Fibroblast of skin of right quadriceps (primary cell): ENCODE results near the gene CPA4.

Experiments
- DNase-seq: peaks from one replicate; pipeline ENCODE4 v3.0.0-alpha.2; 2013

Gene CPA4

DNA sequence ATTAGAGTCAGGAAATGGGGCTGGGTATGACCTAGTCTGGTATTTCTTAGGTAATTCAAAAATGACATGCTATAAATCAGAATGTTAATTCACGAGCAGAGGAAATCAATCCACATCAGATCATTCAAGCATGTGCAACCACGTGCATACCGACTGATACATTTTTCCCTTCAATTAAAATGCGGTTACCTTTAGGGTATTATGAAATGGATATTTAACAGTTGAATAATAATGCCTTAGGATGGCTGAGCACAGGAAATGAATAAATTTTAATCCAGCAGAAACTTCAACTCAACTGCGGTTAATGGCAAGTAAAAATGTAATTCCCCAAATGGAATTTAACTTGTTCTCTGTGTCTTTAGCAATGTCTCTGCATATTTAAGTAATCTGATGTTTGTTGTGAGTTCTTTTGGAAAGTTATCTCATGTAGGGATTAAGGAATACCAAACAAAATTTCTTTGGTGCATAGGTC is 17.1 kb upstream of the CPA4 start:
- peak; percentile 82 for DNase-seq

DNA sequence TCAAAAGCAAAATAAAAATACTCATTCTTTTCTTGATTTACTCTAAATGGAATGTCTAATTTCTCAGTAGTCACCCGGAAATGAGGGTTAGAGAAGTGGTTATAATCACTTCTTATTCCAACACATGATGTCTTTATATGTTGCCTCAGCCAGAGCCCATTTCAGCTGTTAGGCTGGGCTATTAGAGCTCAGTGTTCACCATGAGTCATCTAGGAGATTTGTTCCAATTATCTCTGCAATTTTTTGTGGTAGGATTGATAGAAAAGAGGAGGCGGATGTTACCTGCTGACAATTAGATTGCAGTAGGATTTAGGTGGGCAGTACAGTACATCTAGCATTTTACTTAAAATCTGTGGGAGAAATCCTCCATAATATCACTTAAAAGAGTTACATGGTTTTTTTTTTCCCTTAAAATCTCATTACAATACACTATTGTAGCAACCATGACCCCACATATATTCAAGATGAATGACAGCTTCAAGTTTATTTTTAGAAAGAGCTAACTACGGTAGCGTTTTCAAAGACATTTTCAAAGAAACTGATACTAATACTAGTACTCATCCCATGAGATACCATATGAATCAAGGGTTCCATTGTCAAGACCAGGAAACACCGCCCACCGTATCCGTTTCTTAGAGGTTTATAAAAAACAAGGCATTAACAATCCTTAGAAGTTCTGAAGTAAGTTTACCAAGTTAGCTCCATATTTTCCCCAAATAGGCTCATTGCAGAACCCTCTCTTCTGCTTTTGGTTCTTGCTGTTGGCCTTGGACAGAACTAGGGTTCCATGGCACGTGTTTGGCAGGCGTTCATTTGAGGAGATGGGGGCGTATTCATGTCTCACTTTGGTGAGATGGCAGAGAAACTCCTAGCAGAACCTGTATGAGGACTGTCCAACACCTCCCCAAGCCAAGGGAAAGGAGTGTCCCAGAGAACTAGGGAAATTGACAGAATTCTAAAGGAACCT is 15.9 kb upstream of the CPA4 start:
- DNase-seq: peak; percentile 89

DNA sequence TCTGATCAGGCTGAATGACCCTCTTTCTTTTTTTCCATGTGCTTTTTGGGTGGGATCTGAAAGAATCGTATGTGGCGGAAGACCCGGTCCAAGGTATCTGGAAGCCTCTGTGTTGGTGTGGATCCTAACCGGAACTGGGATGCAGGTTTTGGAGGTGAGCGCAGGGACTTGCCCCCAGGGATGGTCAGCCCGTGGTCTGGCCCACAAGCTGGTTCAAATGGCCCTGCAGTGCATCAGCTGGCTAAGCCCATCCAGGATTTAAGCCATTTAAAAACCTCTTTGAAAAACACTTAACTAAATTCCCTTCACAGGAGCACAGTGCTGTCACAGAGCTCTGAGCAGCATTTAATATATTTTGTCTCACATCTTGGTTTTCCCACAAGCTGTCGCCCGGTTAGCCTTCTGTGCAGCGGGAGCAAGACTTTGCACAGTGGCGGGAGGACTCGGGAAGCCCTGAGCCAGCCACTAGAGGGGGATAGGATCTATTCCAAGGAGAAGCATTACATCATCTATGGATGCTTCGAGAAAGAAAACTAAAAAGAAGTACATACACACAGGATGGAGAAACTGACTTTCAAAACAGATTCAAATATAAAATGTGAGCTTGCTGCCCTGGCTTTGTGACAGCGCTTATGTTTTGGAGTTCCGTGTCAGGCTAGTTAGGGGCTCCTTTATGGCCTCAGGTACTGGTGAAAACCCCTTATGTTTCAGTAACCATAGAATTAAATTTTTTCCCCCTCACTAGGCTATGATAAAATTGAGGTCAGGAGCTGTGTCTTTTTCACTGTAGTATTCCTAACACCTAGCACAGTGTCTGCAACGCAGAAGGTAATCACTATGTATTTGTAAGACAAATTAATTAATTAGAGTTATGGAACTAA is 15.0 kb upstream of the CPA4 start:
- peak; percentile 76 for DNase-seq

DNA sequence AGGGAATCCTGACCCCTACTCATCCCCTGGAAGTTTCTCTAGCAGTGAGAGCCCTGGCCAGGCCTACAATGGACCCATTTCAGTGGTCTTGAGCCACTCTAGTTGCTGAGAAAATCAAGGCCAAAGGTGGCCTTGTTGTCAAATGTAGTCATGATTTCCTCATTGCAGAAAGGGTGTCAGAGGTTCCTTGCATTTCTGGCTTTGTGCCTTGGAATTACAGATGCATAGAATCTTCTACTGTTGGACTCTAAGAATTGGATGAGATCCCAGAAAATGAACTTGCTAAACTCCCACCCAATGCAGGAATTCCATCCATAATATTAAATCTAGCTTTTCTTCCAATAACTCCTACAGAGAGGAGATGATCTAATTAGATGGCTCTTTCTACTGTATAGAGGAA is 14.1 kb upstream of the CPA4 start:
- peak; percentile 98 for DNase-seq

DNA sequence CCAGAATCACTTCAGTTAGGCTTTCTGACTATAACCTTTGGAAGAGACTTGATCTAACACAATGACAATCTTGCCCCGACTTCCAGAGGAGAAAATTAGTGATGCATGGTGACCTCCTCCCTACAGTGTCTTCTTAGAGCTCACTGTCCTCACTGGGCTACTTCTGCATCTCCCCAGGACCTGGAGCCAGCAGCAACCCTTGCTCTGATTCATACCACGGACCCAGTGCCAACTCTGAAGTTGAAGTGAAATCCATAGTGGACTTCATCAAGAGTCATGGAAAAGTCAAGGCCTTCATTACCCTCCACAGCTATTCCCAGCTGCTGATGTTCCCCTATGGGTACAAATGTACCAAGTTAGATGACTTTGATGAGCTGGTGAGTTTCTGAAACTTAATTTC is 13.7 kb upstream of the CPA4 start:
- no peak for DNase-seq

DNA sequence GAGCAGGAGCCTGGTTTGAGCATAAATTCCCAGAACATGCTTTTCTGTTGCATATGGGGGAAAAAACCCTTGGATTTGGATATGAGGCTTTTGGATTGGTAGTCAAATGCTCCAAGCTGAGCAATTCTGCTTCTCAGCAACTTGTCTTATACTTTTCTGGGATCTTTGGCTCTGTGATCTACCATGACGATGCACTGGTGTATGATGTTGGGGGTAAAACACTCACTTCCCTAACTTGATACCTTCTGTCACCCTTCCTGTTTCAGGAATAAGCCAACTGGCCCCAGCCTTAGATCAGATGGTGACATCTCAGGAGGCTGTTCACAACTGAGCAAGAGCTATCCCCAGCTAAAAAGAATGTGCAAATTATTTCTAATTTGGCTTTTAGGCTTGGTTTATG is 13.1 kb upstream of the CPA4 start:
- no peak for DNase-seq

DNA sequence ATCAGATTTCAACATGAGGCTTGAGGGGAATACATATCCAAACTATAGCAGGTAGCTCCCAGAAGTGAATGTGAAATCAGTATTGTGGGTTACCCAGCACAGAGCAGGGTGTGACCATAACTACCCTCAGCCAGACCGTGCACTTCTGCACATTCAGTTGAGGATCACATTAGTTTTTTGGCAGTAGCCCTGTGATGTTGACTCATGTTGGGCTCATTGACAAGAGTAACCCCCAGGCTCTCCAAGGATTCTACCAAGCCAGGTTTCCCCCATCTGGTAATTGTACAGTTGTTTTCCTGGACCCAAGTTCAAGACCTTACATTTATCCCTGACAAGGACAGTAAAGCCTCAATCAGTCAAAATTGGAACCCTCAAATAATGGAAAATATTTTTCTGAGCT is 11.7 kb upstream of the CPA4 start:
- peak; percentile 73 for DNase-seq

DNA sequence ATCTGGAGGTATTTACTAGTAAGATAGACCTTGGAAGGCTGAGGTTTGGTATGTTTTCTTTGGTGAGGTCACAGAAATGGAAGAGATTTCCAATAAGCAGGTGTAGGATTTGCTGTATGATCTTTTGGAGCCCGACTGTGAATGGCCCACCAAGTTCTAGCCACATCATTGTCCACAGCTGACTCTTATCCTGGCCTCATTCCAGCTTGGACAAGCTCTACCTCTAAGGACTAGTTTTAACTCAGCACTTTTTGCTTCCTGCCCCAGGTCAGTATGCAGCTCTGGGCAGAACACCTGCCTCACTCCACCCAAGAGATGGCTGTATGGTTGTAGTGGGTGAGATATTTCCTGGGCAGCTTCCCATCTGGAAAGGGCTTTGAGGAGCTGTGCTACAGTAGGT is 6.1 kb upstream of the CPA4 start:
- DNase-seq: no peak

DNA sequence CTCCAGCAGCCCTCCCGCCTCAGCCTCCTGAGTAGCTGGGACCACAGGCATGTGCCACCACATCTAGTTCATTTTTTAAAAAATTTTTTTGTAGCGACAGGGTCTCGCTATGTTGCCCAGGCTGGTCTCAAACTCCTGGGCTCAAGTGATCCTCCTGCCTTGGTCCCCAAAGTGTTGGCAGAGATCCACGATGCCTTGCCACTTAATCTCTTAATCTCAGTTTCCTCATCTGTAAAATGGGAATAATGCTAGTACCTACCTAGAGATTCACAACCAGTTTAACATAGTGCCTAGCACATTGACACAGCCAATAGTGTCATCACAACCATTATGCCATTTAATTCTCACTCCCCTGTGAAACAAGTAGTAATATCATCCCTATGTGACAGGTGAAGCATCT is 4.8 kb upstream of the CPA4 start:
- no peak for DNase-seq

DNA sequence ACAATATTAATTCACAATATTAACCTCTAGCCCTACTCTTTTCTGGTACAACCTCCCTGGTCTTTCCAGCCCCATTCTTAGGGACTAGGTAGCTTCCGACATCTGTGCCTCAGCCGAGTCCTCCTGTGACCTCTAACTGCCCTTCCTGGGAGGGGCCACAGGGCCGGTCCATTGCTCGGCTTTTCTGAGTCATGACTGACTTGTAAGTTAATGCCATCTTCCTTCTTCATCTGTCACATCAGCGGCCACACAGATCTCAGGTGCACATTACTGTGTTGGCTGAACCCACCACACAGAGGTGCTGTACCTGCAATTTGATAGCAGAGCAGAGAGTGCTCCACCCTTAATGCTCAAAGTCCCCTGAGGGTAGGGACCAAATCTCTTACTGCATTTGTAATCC is 4.1 kb upstream of the CPA4 start:
- no peak for DNase-seq

DNA sequence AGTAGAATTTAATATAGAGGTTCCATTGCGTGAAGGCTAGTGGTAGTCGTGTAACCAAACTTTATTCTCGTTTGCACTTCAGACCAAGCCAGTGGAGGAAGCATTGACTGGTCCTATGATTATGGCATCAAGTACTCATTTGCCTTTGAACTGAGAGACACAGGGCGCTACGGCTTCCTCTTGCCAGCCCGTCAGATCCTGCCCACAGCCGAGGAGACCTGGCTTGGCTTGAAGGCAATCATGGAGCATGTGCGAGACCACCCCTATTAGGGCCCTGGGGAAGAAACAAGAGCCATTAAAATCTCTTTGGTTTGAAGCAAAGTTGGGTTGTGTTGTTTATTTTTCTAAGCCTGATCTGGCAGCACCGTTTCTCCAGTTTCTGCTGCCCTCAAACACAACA is 3.5 kb upstream of the CPA4 start:
- no peak for DNase-seq

DNA sequence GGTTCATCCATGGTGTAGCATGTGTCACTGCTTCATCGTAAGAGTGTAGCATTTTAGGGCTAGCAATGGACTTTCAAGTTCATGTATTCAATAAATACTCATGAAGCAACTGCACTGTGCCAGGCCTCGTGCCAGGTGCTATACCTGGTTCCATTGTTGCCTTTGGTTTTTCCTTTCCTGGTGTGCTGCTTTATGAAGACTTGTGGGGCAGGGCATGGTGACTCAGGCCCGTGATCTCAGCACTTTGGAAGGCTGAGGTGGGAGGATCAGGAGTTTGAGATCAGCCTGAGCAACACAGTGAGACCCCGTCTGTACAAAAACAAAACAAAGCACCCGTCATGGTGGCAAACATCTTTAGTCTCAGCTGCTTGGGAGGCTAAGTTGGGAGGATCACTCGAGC is 2.2 kb upstream of the CPA4 start:
- DNase-seq: peak; percentile 70

DNA sequence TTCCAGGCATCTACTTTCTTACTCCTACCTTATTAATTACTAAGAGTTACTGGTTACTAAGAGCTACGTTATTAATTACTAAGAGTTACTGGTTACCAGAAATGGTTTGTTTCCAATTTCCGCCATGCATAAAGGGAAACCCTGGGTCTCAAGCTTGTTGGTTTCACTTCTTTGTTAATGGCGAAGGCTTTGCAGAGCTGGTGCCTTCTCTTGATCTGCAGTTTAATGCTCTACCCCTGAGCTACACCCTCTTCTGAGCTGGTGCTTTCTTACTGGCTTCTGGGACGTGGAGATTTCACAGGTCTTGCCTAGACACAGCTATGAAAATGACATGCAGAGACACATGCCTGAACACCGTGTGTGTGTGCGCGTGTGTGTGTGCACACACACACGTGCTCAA is 560 bp downstream of the CPA4 start:
- DNase-seq: no peak

DNA sequence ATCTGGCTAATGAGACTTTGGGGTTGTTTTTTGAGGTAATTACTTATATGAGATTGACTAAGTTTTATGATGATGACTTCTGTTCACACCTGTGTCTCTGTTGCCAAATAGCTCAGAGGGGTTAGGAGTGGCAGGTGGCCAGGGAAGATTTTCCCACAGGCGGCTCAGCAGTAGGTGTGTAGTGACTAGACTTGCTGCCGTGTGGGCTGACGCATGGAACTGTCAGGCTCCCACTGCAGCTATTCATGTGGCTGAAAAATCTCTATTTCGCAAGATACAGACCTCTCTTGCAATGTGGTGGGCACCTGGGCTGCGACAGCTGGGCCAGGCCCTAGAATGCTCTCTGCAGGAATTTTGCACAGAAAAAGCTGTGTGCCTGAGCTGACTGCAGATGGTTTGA is 1.4 kb downstream of the CPA4 start:
- DNase-seq: peak; percentile 80

DNA sequence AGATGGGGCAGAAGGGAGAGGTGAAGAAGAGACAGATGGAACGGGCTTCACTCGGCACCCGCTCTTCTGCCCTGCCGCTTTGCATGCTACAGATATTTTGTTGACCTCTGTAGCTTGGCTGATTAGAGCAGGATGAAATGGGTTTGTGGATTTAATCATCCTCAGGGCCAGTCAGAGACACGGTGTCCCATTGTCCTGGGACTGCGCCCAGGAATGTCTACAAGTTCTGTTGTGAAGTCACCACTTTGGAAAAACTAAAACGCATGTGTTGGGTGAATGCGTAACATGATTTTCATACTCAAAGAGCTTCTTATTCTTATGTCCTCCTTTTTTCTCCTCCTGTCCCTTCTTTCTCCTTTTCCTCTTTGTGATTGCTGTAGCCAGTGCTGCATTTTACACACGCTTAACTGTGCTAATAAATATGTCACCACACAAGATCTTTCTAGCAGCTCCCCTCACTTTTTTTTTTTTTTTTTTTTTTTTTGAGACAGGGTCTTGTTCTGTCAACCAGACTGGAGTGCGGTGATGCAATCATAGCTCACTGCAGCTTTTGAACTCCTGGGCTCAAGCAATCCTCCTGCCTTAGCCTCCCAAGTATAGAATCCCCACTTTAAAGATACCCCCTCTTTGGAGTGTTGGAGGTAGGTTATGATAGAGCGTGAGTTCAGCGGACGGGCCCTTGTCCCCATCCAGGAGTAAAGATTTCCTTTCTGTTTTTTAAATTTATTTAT is 3.4 kb downstream of the CPA4 start:
- DNase-seq: no peak

DNA sequence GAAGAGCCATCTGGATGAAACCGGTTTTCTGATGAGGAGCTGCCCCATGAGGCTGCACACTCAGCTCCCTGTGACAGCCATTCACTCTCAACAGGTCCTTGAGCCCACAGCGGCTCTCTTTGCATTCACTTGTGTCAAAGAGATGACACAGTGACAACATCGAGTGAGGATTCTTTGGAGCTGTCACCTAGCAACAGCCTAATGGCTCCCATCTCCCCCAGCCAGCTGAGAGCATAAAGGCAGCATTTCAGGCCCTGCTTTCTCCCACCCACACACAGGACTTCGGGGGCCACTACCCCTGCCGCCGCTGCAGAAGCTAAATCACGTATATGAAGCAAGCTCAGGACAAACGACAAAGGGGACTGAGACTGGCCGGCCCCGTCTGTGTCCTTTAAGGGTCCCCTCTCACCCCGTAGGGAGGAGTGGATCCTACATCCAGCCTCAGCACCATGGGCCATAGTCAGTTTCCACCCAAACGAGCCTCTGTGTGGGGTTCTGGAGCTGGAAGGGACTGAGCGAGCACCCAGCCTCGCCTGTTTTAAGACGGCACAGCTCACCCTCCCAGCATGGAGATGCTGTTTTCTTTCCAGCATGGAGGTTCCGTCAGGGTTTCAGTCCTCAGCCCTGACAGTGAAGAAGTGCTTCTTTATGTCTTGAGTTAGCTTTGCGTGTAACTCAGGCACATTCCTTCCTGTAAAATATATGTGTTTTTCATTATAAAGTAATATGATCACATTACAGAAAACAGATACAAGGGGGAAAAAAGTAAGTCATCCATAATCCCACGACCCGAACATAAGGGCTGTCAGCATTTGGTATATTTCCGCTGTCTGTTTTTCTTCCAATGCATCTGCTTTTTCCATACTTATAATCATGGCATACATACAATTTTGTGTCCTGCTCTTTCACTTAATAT is 4.9 kb downstream of the CPA4 start:
- DNase-seq: peak; percentile 81

DNA sequence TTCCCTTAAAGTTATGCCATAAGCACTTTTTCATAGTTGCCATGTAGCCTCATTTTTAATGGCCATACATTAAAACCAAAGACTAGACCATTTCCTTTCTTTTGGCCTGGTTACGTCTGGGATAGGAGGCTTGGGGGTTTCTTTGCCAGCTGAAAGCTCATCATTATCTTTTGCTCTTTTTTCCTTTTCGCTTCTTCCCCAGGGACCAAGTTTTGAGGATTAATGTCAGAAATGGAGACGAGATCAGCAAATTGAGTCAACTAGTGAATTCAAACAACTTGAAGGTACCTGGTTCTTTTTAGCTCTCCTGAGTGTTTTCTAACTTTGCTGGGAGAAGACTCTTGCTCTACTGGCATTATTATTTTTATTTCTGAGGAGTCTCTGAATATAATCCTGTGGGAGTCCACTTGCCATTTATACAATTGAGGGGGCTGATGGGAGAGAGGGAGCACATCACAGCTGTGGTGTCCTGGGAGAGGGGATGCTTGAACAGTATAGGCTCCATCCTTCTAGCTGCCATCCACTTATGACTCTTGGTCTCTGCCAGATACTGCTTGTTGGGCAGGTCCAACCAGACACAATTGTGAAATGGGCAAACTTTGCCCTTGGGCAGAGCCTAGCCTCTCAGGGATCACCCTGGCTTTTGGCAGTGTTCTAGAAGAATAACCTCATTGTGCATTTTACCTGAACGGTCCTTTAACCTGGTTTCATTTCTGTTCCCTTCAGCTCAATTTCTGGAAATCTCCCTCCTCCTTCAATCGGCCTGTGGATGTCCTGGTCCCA is 5.8 kb downstream of the CPA4 start:
- DNase-seq: no peak

DNA sequence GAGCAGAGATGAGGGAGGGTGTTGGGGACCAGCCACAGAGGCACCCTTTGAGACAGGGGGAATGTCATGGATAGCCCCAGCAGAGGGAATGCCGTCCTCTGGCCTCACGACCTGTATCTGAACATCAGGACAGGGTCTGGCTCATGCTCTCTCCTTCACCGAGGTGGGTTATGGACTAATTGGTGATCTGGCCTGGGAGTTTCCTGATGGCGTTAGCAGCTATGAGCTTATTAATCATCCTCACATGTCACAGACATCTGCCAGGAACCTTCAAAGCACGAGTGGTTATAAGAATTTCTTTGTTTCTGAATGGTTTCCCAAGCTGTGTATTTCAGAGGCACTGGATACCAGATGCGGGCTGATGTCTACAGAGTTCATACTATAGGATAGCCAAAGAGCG is 6.9 kb downstream of the CPA4 start:
- DNase-seq: peak; percentile 36

DNA sequence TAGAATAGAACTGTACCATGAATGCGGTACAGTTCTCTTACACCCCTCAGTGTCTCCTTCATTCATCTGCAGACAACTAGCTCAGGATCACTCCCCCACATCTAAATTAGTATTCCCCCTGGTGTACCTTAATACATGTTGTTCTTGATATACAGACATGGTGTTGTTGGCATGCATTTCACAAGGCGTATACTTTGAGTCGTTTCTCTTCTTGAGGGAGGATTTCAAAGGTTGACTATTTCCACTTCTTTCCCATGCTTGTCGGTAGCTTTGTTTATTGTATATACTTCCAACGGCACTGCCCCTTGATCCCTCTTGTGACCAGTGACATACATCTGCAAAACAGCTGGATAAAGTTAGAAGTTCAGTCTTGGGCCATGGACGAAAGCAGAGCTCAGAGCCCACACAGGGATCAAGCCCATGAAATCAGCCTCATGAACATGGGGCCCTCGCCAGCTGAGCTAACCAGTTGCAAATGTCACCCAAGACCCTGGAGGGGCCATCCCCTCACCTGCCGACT is 8.6 kb downstream of the CPA4 start:
- no peak for DNase-seq

DNA sequence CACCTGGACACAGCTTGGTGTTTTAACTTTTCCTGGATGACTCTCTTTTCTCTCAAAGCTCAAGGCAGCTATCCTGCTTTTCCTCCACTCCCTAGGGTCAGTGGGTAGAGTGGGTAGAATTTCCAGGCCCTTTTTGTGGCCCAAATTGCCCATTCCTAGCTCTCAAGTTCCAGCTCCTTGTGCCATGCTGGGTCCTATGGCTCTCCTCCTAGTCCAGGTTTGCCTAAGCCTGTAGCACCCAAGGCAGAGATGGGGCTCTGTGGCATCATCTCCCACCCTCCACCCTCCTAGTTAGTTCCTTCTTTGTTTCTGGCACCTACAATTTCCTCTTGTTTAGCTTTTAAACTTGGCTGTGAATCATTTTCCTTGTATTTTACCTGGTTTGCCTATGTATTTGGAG is 9.7 kb downstream of the CPA4 start:
- DNase-seq: no peak

DNA sequence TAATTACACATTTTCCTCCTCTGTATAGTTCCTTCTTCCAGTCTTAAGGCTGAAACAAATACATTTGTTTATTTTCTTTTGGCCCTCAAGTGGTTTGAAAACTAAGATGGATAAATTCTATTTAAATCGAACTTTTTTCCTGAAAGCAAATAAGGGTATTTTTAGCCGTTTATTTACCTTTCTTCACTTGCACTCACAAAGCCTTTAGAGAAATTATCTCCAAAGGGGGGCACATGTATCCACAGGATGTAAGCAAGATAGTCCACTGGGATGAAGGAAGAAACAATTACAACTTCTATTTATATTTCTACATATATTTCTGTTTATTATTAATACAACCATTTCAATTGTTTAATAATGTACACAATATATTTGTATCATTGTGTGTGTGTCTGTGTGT is 10.2 kb downstream of the CPA4 start:
- no peak for DNase-seq
